KMS-11 (cell line): ENCODE data around the gene BOD1L2.

Experiments
- H2AFZ ChIP-seq: fragments of 200-600 bp; sonication (generic); 2 replicates; pipeline ENCODE4 v1.6.1; 2016; ENCODE audit warnings: antibody characterized with exemption, mixed run types, low read depth
- H3K27ac ChIP-seq: fragments of 200-600 bp; sonication (generic); 2 replicates; pipeline ENCODE4 v1.6.1; 2016; ENCODE audit warnings: mild to moderate bottlenecking, mixed run types
- H3K27me3 ChIP-seq: fragments of 200-600 bp; sonication (generic); 2 replicates; pipeline ENCODE4 v1.6.1; 2017; ENCODE audit warnings: mild to moderate bottlenecking, low read depth, mixed run types, moderate library complexity; ENCODE audit not compliant: insufficient read depth
- H3K36me3 ChIP-seq: fragments of 200-600 bp; sonication (generic); 2 replicates; pipeline ENCODE4 v1.6.1; 2017; ENCODE audit warnings: mild to moderate bottlenecking, mixed run types; ENCODE audit not compliant: insufficient read depth
- H3K4me1 ChIP-seq: fragments of 200-600 bp; sonication (generic); 2 replicates; pipeline ENCODE4 v1.6.1; 2016; ENCODE audit warnings: mild to moderate bottlenecking, low read depth, mixed run types; ENCODE audit not compliant: poor library complexity, severe bottlenecking
- H3K4me2 ChIP-seq: fragments of 200-600 bp; sonication (generic); 2 replicates; pipeline ENCODE4 v1.7.0; 2016; ENCODE audit warnings: mild to moderate bottlenecking, mixed run types
- H3K4me3 ChIP-seq: fragments of 200-600 bp; sonication (generic); IDR thresholded peaks from 2 replicates; pipeline ENCODE4 v1.6.1; 2017; ENCODE audit warnings: low read depth, low read length, mixed read lengths; ENCODE audit not compliant: insufficient read depth
- H3K79me2 ChIP-seq: fragments of 200-600 bp; sonication (generic); 2 replicates; pipeline ENCODE4 v1.6.1; 2016; ENCODE audit warnings: low read depth, mixed run types; ENCODE audit not compliant: insufficient read depth
- H3K9ac ChIP-seq: fragments of 200-600 bp; sonication (generic); 2 replicates; pipeline ENCODE4 v1.6.1; 2016; ENCODE audit warnings: mild to moderate bottlenecking, mixed run types
- H4K20me1 ChIP-seq: fragments of 200-600 bp; sonication (generic); 2 replicates; pipeline ENCODE4 v1.6.1; 2016; ENCODE audit warnings: mild to moderate bottlenecking, mixed run types; ENCODE audit not compliant: insufficient read depth
- TF ChIP-seq, protein P1 (sequence below): fragments of 200-600 bp; sonication (generic); conservative IDR thresholded peaks from 2 replicates; pipeline ENCODE4 v1.6.1; 2017; ENCODE audit warnings: low read depth, mild to moderate bottlenecking, antibody characterized with exemption, low read length, moderate library complexity, mixed read lengths

BOD1L2 gene

DNA sequence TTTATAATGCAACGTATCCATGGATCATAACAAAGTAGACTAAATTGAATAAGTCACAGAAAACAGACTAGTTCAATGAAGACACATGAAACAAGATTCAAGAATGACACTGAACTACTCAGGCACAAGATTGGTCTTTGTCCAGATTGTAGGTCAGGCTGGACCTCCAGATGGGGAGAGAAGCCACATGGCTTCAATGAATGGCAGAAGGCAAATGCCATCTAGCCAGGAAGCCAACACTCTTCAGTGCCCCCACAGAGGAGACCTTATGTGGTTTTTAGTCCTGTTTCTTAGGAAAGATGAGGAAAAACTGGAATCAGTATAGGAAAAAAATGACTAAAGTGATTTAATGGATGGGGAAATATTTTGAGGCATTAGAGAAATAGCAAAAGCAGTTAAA, 43.1 kb downstream of the BOD1L2 start:
- H3K4me3 ChIP-seq = no peak overlapping the region
- H3K4me1 ChIP-seq = no peaks in the 10 kb centered on the region
- no peaks in the 10 kb centered on the region for H3K79me2 ChIP-seq
- H3K4me2 ChIP-seq = no peak overlapping the region
- H3K27me3 ChIP-seq = no peaks in the 10 kb centered on the region; the same call in 1 of the 2 replicates
- H3K9ac ChIP-seq = no peak overlapping the region
- no peak overlapping the region for H2AFZ ChIP-seq
- TF ChIP-seq, protein P1, sequence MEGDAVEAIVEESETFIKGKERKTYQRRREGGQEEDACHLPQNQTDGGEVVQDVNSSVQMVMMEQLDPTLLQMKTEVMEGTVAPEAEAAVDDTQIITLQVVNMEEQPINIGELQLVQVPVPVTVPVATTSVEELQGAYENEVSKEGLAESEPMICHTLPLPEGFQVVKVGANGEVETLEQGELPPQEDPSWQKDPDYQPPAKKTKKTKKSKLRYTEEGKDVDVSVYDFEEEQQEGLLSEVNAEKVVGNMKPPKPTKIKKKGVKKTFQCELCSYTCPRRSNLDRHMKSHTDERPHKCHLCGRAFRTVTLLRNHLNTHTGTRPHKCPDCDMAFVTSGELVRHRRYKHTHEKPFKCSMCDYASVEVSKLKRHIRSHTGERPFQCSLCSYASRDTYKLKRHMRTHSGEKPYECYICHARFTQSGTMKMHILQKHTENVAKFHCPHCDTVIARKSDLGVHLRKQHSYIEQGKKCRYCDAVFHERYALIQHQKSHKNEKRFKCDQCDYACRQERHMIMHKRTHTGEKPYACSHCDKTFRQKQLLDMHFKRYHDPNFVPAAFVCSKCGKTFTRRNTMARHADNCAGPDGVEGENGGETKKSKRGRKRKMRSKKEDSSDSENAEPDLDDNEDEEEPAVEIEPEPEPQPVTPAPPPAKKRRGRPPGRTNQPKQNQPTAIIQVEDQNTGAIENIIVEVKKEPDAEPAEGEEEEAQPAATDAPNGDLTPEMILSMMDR = no peak
- H4K20me1 ChIP-seq = no peaks in the 10 kb centered on the region
- no peak overlapping the region for H3K27ac ChIP-seq
- H3K36me3 ChIP-seq = no peaks in the 10 kb centered on the region

DNA sequence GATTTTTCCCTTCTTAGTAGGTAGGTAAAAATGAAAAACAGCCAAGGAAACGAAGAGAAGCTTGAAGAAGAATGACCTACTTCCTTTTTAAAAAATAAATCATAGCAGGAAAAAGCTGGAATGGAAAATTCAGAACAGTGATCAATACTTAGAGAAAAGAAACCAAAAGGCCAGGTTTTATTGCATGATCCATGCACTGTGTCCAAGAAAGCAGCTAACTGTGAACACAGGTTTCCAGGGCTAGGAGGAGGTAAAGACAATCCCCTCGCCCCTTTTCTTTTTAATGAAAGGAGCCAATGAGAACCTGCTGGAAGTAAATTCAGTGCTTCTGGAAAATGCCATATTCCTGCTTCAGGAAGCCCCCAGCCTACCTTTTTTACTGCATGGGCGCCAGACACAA, 47.2 kb downstream of the BOD1L2 start:
- no peak overlapping the region for H3K4me2 ChIP-seq
- H2AFZ ChIP-seq = no peak overlapping the region
- H4K20me1 ChIP-seq = no peaks in the 10 kb centered on the region
- no peaks in the 10 kb centered on the region for H3K4me1 ChIP-seq
- TF ChIP-seq, protein P1 = no peak
- no peaks in the 10 kb centered on the region for H3K36me3 ChIP-seq
- no peak overlapping the region for H3K4me3 ChIP-seq
- H3K9ac ChIP-seq = no peak overlapping the region
- H3K27ac ChIP-seq = no peak overlapping the region
- no peaks in the 10 kb centered on the region for H3K27me3 ChIP-seq
- no peaks in the 10 kb centered on the region for H3K79me2 ChIP-seq

DNA sequence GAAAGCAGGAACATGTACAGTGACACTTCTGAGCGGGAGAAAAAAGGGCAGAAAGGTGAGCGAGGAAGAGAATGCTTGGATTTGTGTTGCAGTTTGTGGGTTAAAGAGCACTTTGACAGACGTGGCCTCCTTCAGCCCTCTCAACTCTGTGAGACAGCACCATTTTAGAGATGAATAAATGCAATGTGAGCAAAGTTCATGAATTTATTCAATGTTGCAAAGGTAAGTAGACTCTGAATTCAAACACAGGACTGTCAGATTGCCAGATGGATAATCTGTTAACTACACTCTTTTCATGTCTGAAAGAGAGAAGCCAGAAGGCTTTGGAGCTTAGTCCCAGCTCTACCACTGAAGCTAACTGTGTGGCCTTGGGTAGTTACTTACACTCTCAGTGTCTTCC, 47.7 kb downstream of the BOD1L2 start:
- no peak overlapping the region for H3K4me2 ChIP-seq
- H3K27ac ChIP-seq = no peak overlapping the region
- H2AFZ ChIP-seq = no peak overlapping the region
- H3K4me3 ChIP-seq = no peak overlapping the region
- no peak overlapping the region for H3K9ac ChIP-seq
- H3K79me2 ChIP-seq = no peaks in the 10 kb centered on the region
- no peaks in the 10 kb centered on the region for H3K36me3 ChIP-seq
- H3K27me3 ChIP-seq = no peaks in the 10 kb centered on the region
- H3K4me1 ChIP-seq = no peaks in the 10 kb centered on the region
- TF ChIP-seq, protein P1 = no peak
- no peaks in the 10 kb centered on the region for H4K20me1 ChIP-seq

DNA sequence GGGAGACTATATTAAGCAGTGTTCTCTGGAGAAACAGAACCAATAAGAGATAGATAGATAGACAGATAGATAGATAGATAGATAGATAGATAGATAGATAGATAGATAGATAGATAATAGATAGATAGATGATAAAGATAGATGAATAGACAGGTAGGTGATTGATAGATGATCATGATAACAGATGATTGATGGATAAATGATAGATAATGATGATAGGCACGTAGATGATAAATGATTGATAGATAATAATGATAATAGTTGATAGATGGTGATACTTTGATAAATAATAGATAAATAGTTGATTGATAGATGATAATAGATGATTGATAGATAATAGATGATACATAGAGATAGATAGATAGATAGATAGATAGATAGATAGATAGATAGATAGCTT, 48.5 kb downstream of the BOD1L2 start:
- H3K27me3 ChIP-seq = no peaks in the 10 kb centered on the region
- H3K27ac ChIP-seq = no peak overlapping the region
- H3K36me3 ChIP-seq = no peaks in the 10 kb centered on the region
- H2AFZ ChIP-seq = no peak overlapping the region
- H3K4me1 ChIP-seq = no peaks in the 10 kb centered on the region
- no peak overlapping the region for H3K9ac ChIP-seq
- H3K4me2 ChIP-seq = no peak overlapping the region
- H4K20me1 ChIP-seq = no peaks in the 10 kb centered on the region
- no peak overlapping the region for H3K4me3 ChIP-seq
- H3K79me2 ChIP-seq = no peaks in the 10 kb centered on the region
- TF ChIP-seq, protein P1 = no peak
